Activated T-cell treated with anti-CD3 and anti-CD28 coated beads, Interleukin-2, amount 50 U/mL, for 24 hours (primary cell): ENCODE measurements around the gene RBM4B.
A peak's percentile ranks its signal among the peaks of the same experiment; 100 is the strongest.

Source experiments
- DNase-seq: peaks from one replicate; pipeline ENCODE4 v3.0.0-alpha.2; 2020
- H3K27ac Mint-ChIP-seq: 2 replicates; pipeline ENCODE4 v1.8.0; 2020; ENCODE audit warnings: mild to moderate bottlenecking, mixed read lengths
- H3K27me3 Mint-ChIP-seq: 2 replicates; pipeline ENCODE4 v1.8.0; 2020; ENCODE audit warnings: mixed read lengths
- H3K36me3 Mint-ChIP-seq: 2 replicates; pipeline ENCODE4 v1.8.0; 2020; ENCODE audit warnings: low read depth, mixed read lengths
- H3K4me1 Mint-ChIP-seq: 2 replicates; pipeline ENCODE4 v1.8.0; 2020; ENCODE audit warnings: low read depth, mixed read lengths
- H3K4me3 Mint-ChIP-seq: 2 replicates; pipeline ENCODE4 v1.8.0; 2020; ENCODE audit warnings: mild to moderate bottlenecking, moderate library complexity, mixed read lengths
- H3K9me3 Mint-ChIP-seq: 2 replicates; pipeline ENCODE4 v1.8.0; 2020; ENCODE audit warnings: mixed read lengths

RBM4B gene

GRCh38 chr11:66628061-66628603 is 49.6 kb downstream of the RBM4B start:
- peaks cover 64% of the 10 kb centered on the region for H3K4me1 Mint-ChIP-seq
- H3K27ac Mint-ChIP-seq, result peak overlapping the region; percentile 64
- no peak for DNase-seq
- H3K9me3 Mint-ChIP-seq, result no peaks in the 10 kb centered on the region
- peaks cover 95% of the 10 kb centered on the region for H3K36me3 Mint-ChIP-seq
- no peaks in the 10 kb centered on the region for H3K27me3 Mint-ChIP-seq
- H3K4me3 Mint-ChIP-seq, result no peak overlapping the region

GRCh38 chr11:66626926-66627325 is 50.8 kb downstream of the RBM4B start:
- Mint-ChIP-seq H3K9me3 (no peaks in the 10 kb centered on the region), H3K27ac (peak overlapping the region; percentile 62), H3K4me1 (peaks cover 70% of the 10 kb centered on the region), H3K4me3 (no peak overlapping the region), H3K27me3 (no peaks in the 10 kb centered on the region), H3K36me3 (peaks cover 95% of the 10 kb centered on the region)
- no peak for DNase-seq

- Mint-ChIP-seq H3K9me3 (no peaks in the 10 kb centered on the region), H3K27ac (peak overlapping the region; percentile 30), H3K27me3 (no peaks in the 10 kb centered on the region), H3K36me3 (peaks cover 95% of the 10 kb centered on the region), H3K4me1 (peaks cover 73% of the 10 kb centered on the region), H3K4me3 (no peak overlapping the region)
- DNase-seq, result no peak
These were observed 51.3 kb downstream of the RBM4B start for GRCh38 chr11:66626382-66626781.

GRCh38 chr11:66625752-66626149 is 51.9 kb downstream of the RBM4B start:
- Mint-ChIP-seq H3K9me3 (no peaks in the 10 kb centered on the region), H3K36me3 (peaks cover 98% of the 10 kb centered on the region), H3K4me3 (no peak overlapping the region), H3K4me1 (peaks cover 78% of the 10 kb centered on the region), H3K27me3 (no peaks in the 10 kb centered on the region), H3K27ac (peak overlapping the region; percentile 11)
- no peak for DNase-seq

GRCh38 chr11:66625041-66625751 is 52.5 kb downstream of the RBM4B start:
- no peak overlapping the region for H3K4me3 Mint-ChIP-seq
- no peaks in the 10 kb centered on the region for H3K9me3 Mint-ChIP-seq
- no peaks in the 10 kb centered on the region for H3K27me3 Mint-ChIP-seq
- peaks cover 99% of the 10 kb centered on the region for H3K36me3 Mint-ChIP-seq
- DNase-seq, result no peak
- peak overlapping the region; percentile 50 for H3K27ac Mint-ChIP-seq
- H3K4me1 Mint-ChIP-seq, result peaks cover 82% of the 10 kb centered on the region

- no peak for DNase-seq
- H3K27ac Mint-ChIP-seq, result peak overlapping the region; percentile 50
- no peaks in the 10 kb centered on the region for H3K9me3 Mint-ChIP-seq
- H3K36me3 Mint-ChIP-seq, result peaks cover 97% of the 10 kb centered on the region
- H3K27me3 Mint-ChIP-seq, result no peaks in the 10 kb centered on the region
- H3K4me3 Mint-ChIP-seq, result no peak overlapping the region
- H3K4me1 Mint-ChIP-seq, result peaks cover 81% of the 10 kb centered on the region
These were observed 53.2 kb downstream of the RBM4B start for GRCh38 chr11:66624450-66624849.

- H3K9me3 Mint-ChIP-seq, result no peaks in the 10 kb centered on the region
- H3K4me1 Mint-ChIP-seq, result peaks cover 65% of the 10 kb centered on the region
- H3K27me3 Mint-ChIP-seq, result no peaks in the 10 kb centered on the region
- H3K27ac Mint-ChIP-seq, result peak overlapping the region; percentile 100
- H3K4me3 Mint-ChIP-seq, result peak overlapping the region; percentile 99
- peaks cover 87% of the 10 kb centered on the region for H3K36me3 Mint-ChIP-seq
- no peak for DNase-seq
These were observed 58.6 kb downstream of the RBM4B start for GRCh38 chr11:66619080-66619554.

GRCh38 chr11:66617155-66617834 is 60.4 kb downstream of the RBM4B start:
- no peak for DNase-seq
- no peaks in the 10 kb centered on the region for H3K9me3 Mint-ChIP-seq
- peaks cover 69% of the 10 kb centered on the region for H3K36me3 Mint-ChIP-seq
- peaks cover 47% of the 10 kb centered on the region for H3K4me1 Mint-ChIP-seq
- H3K4me3 Mint-ChIP-seq, result peak overlapping the region; percentile 99
- peak overlapping the region; percentile 100 for H3K27ac Mint-ChIP-seq
- H3K27me3 Mint-ChIP-seq, result no peaks in the 10 kb centered on the region

GRCh38 chr11:66616379-66617154 is 61.1 kb downstream of the RBM4B start, which contains the start of gene RBM14:
TSS of gene RBM14 (plus strand) at chr11:66616630. CDS start at chr11:66616721, 91 bp downstream.
- Mint-ChIP-seq H3K27ac (peak within 1 kb of the TSS; percentile 100), H3K36me3 (peaks cover 61% of the 10 kb centered on the region), H3K9me3 (no peaks in the 10 kb centered on the region), H3K4me1 (peaks cover 40% of the 10 kb centered on the region), H3K27me3 (no peaks in the 10 kb centered on the region), H3K4me3 (peak within 1 kb of the TSS; percentile 99)
- DNase-seq, result peak; percentile 98
